H1 (cell line): ENCODE data around the gene MTIF2. TPM values are rescaled to one million over a fixed set of nuclear protein-coding genes. Genes with fewer than 3 reads are reported as not detected.

Experiments used
- CTCF ChIA-PET: fragments of 300-600 bp; sonication (Branson Sonifier 250); formaldehyde crosslinking; loops from one replicate; lab custom pipeline; 2021; ENCODE audit not compliant: partially characterized antibody; lab: Charles Lee
- POLR2A ChIA-PET: fragments of 300-600 bp; sonication (Branson Sonifier 250); formaldehyde crosslinking; loops from one replicate; lab custom pipeline; 2021; ENCODE audit warnings: inconsistent platforms; ENCODE audit not compliant: partially characterized antibody; lab: Charles Lee
- DNase-seq, 2 experiments: peaks; one replicate each; pipeline versions ENCODE4 v3.0.0 to v3.0.0-alpha.2; 2010 to 2022; ENCODE audit warnings: low spot score in 2 of 2, low read depth in 1 of 2, mixed read lengths in 1 of 2
- FAIRE-seq: peaks from 2 replicates; lab custom pipeline; 2011; peaks lifted over from hg19 to GRCh38; lab: Jason Lieb, UNC
- H2AFZ ChIP-seq: 2 replicates; pipeline ENCODE4 v1.8.1; 2012; ENCODE audit warnings: low read length, inconsistent platforms
- H2AK5ac ChIP-seq: 2 replicates; pipeline ENCODE4 v1.6.1; 2013; ENCODE audit warnings: low read depth, low read length
- H2BK120ac ChIP-seq: replicated peaks from 2 replicates; pipeline ENCODE3; 2013; ENCODE audit warnings: low read depth, low read length, inconsistent platforms
- H2BK12ac ChIP-seq: 2 replicates; pipeline ENCODE4 v1.6.1; 2013; ENCODE audit warnings: low read depth, low read length
- H2BK15ac ChIP-seq: 2 replicates; pipeline ENCODE4 v1.6.1; 2013; ENCODE audit warnings: low read length
- H2BK20ac ChIP-seq: 2 replicates; pipeline ENCODE4 v1.6.1; 2013; ENCODE audit warnings: low read length
- H2BK5ac ChIP-seq: 2 replicates; pipeline ENCODE4 v1.6.1; 2013; ENCODE audit warnings: low read depth, low read length
- H3K14ac ChIP-seq: 2 replicates; pipeline ENCODE4 v1.6.1; 2013; ENCODE audit warnings: inconsistent platforms; ENCODE audit not compliant: insufficient read length
- H3K18ac ChIP-seq: 2 replicates; pipeline ENCODE4 v1.6.1; 2013; ENCODE audit warnings: low read length; ENCODE audit errors: extremely low read depth
- H3K23ac ChIP-seq: 2 replicates; pipeline ENCODE4 v1.6.1; 2013; ENCODE audit warnings: inconsistent platforms; ENCODE audit not compliant: insufficient read length
- H3K23me2 ChIP-seq: 2 replicates; pipeline ENCODE4 v1.6.1; 2013; ENCODE audit warnings: low read depth, low read length
- H3K27ac ChIP-seq: 2 replicates; pipeline ENCODE4 v1.6.1; 2011; ENCODE audit warnings: low read depth, low read length, inconsistent platforms
- H3K27me3 ChIP-seq, 4 experiments: replicated peaks in 1 of 4; 1 replicate in 1 of 4; 2 replicates in 3 of 4; pipeline versions ENCODE4 v1.6.1 to v1.8.1; 2011 to 2013; ENCODE audit warnings: low read length in 3 of 4, mild to moderate bottlenecking in 3 of 4, inconsistent platforms in 2 of 4, mixed read lengths in 2 of 4, moderate library complexity in 1 of 4; ENCODE audit not compliant: control insufficient read depth in 3 of 4, insufficient read depth in 3 of 4; ENCODE audit errors: extremely low read depth in 1 of 4
- H3K36me3 ChIP-seq, 4 experiments: 2 replicates each; pipeline versions ENCODE4 v1.6.1 to v1.8.1; 2011 to 2013; ENCODE audit warnings: mild to moderate bottlenecking in 4 of 4, low read length in 3 of 4, moderate library complexity in 2 of 4, control low read depth in 1 of 4, inconsistent platforms in 1 of 4; ENCODE audit not compliant: insufficient read depth in 4 of 4, control insufficient read depth in 2 of 4
- H3K4ac ChIP-seq: replicated peaks from 2 replicates; pipeline ENCODE3; 2013; ENCODE audit warnings: low read length, low read depth, mixed read lengths, inconsistent platforms; ENCODE audit not compliant: insufficient read length
- H3K4me1 ChIP-seq, 4 experiments: replicated peaks in 1 of 4; 1 replicate in 1 of 4; 2 replicates in 3 of 4; pipeline versions ENCODE4 v1.6.1 to v1.8.1; 2011 to 2013; ENCODE audit warnings: low read length in 3 of 4, inconsistent platforms in 2 of 4, mixed read lengths in 1 of 4; ENCODE audit not compliant: insufficient read depth in 4 of 4, control insufficient read depth in 3 of 4
- H3K4me2 ChIP-seq, 2 experiments: 2 replicates each; pipeline versions ENCODE4 v1.6.1 to v1.8.1; 2011 to 2013; ENCODE audit warnings: low read depth in 2 of 2, low read length in 2 of 2, control low read depth in 1 of 2, inconsistent platforms in 1 of 2, mild to moderate bottlenecking in 1 of 2; ENCODE audit not compliant: insufficient read depth in 1 of 2
- H3K4me3 ChIP-seq, 4 experiments: fragments of 200-600, 300-600 bp in 1 of 4; sonication (generic), shearing (Covaris generic), sonication (Bioruptor Twin) in 1 of 4; 2 replicates each; pipeline versions ENCODE4 v1.5.1 to v1.8.1; 2011 to 2016; ENCODE audit warnings: low read length in 4 of 4, low read depth in 3 of 4, control low read depth in 2 of 4, inconsistent platforms in 2 of 4, mild to moderate bottlenecking in 2 of 4, mixed read lengths in 1 of 4, moderate library complexity in 1 of 4; ENCODE audit not compliant: insufficient read depth in 2 of 4; ENCODE audit errors: extremely low read depth in 1 of 4
- H3K56ac ChIP-seq: replicated peaks from 2 replicates; pipeline ENCODE3; 2013; ENCODE audit warnings: low read depth, mild to moderate bottlenecking, mixed read lengths, low read length, inconsistent platforms; ENCODE audit not compliant: insufficient read length
- H3K79me1 ChIP-seq: 2 replicates; pipeline ENCODE4 v1.6.1; 2013; ENCODE audit warnings: low read depth, low read length, control low read depth
- H3K79me2 ChIP-seq, 2 experiments: 2 replicates each; pipeline versions ENCODE4 v1.6.1 to v1.8.1; 2012 to 2013; ENCODE audit warnings: low read length in 2 of 2, mild to moderate bottlenecking in 2 of 2, inconsistent platforms in 1 of 2; ENCODE audit not compliant: insufficient read depth in 2 of 2, control insufficient read depth in 1 of 2
- H3K9ac ChIP-seq, 4 experiments: replicated peaks in 1 of 4; 1 replicate in 1 of 4; 2 replicates in 3 of 4; pipeline versions ENCODE4 v1.6.1 to v1.8.1; 2011 to 2013; ENCODE audit warnings: low read depth in 3 of 4, low read length in 3 of 4, control low read depth in 2 of 4, mild to moderate bottlenecking in 2 of 4, moderate library complexity in 2 of 4, inconsistent platforms in 1 of 4; ENCODE audit errors: extremely low read depth in 1 of 4
- H3K9me3 ChIP-seq, 2 experiments: 2 replicates each; pipeline versions ENCODE4 v1.6.1 to v1.8.1; 2012 to 2013; ENCODE audit warnings: mild to moderate bottlenecking in 2 of 2, moderate library complexity in 2 of 2, control low read depth in 1 of 2, inconsistent platforms in 1 of 2, low read depth in 1 of 2, low read length in 1 of 2, mixed read lengths in 1 of 2; ENCODE audit not compliant: insufficient read depth in 2 of 2
- H4K20me1 ChIP-seq, 2 experiments: replicated peaks in 1 of 2; 2 replicates each; pipeline versions ENCODE3 to v1.8.1; 2011 to 2013; ENCODE audit warnings: inconsistent platforms in 2 of 2, low read length in 2 of 2, mild to moderate bottlenecking in 1 of 2; ENCODE audit not compliant: insufficient read depth in 2 of 2, control insufficient read depth in 1 of 2
- H4K5ac ChIP-seq: 2 replicates; pipeline ENCODE4 v1.6.1; 2013; ENCODE audit warnings: low read length, low read depth, mixed read lengths, inconsistent platforms; ENCODE audit not compliant: insufficient read length
- H4K8ac ChIP-seq: 2 replicates; pipeline ENCODE4 v1.8.0; 2013; ENCODE audit warnings: mild to moderate bottlenecking, moderate library complexity, low read length, inconsistent platforms; ENCODE audit not compliant: insufficient read depth; ENCODE audit errors: extremely low read depth
- H4K91ac ChIP-seq: replicated peaks from 2 replicates; pipeline ENCODE3; 2013; ENCODE audit warnings: low read length, mixed read lengths, inconsistent platforms; ENCODE audit not compliant: insufficient read length
- ATF2 ChIP-seq: IDR thresholded peaks from 2 replicates; pipeline ENCODE4 v1.6.1; 2012; ENCODE audit warnings: low read length, inconsistent platforms
- BACH1 ChIP-seq: IDR thresholded peaks from 2 replicates; pipeline ENCODE4 v1.6.1; 2012; ENCODE audit warnings: low read length, improper control_type of control experiment
- FOSL1 ChIP-seq: IDR thresholded peaks from 2 replicates; pipeline ENCODE4 v1.6.1; 2011; ENCODE audit warnings: mild to moderate bottlenecking, low read depth, low read length, moderate library complexity; ENCODE audit not compliant: insufficient read depth
- GTF2F1 ChIP-seq: IDR thresholded peaks from 2 replicates; pipeline ENCODE4 v1.6.1; 2012; ENCODE audit warnings: low read depth, low read length, improper control_type of control experiment, borderline replicate concordance
- MAFK ChIP-seq: IDR thresholded peaks from 2 replicates; pipeline ENCODE4 v1.6.1; 2012; ENCODE audit warnings: low read depth, mild to moderate bottlenecking, improper control_type of control experiment, low read length
- NANOG ChIP-seq: IDR thresholded peaks from 2 replicates; pipeline ENCODE4 v1.6.1; 2011; ENCODE audit warnings: low read length, low read depth, mild to moderate bottlenecking, inconsistent platforms; ENCODE audit not compliant: insufficient read depth, poor library complexity, severe bottlenecking
- PHF8 ChIP-seq: fragments of 200-600 bp; sonication (generic); conservative IDR thresholded peaks from 2 replicates; pipeline ENCODE4 v1.7.1; 2012; ENCODE audit warnings: low read depth, mild to moderate bottlenecking, inconsistent platforms, low read length, moderate library complexity
- RNF2 ChIP-seq: fragments of 200-900, 300-1000 bp; sonication (generic); IDR thresholded peaks from 2 replicates; pipeline ENCODE4 v1.7.1; 2016; ENCODE audit warnings: borderline replicate concordance, low read depth, mild to moderate bottlenecking, antibody characterized with exemption, low read length; ENCODE audit not compliant: poor library complexity, severe bottlenecking; ENCODE audit errors: missing control alignments
- SRF ChIP-seq: IDR thresholded peaks from 2 replicates; pipeline ENCODE4 v1.6.1; 2011; ENCODE audit warnings: mild to moderate bottlenecking, low read depth, low read length, moderate library complexity
- WGBS, 2 experiments: shearing (Covaris generic) in 1 of 2; methylation state at CpG; one replicate each; pipeline versions ENCODE4 v1.1.6 to v1.1.7; 2013 to 2015; ENCODE audit warnings: low lambda C conversion rate in 2 of 2, mixed read lengths in 2 of 2, inconsistent platforms in 1 of 2, low coverage in 1 of 2, missing lambda C conversion rate in 1 of 2; ENCODE audit not compliant: insufficient replicate concordance in 2 of 2, insufficient coverage in 1 of 2, insufficient read length in 1 of 2; ENCODE audit errors: extremely low coverage in 1 of 2, missing lambda C conversion rate in 1 of 2; 5-methylcytosine and 5-hydroxymethylcytosine counted together
- polyA plus RNA-seq, 7 experiments: library from polyadenylated mRNA; depleted of rRNA in 3 of 7; stranded (reverse) in 5 of 7; unstranded in 2 of 7; fragments of >200 nt in 5 of 7; fragments of 200-250 nt in 2 of 7; gene quantifications; 1 replicate in 5 of 7; 2 replicates in 1 of 7; 4 replicates in 1 of 7; pipeline versions ENCODE4 v1.2.1 to v1.2.3, GENCODE V29; 2011 to 2013; ENCODE audit warnings: missing spikeins in 2 of 7, mixed read lengths in 2 of 7
- total RNA-seq: library from RNA; stranded (reverse); fragmentation: NEBNext Ultra II Directional; extraction: Animal tissue kit (Norgen Biotek cat#: 25700); gene quantifications from 2 replicates; pipeline ENCODE4 v1.2.1, GENCODE V29; 2021

Gene MTIF2
- total and polyA plus RNA-seq, 2 of the 8 experiments (the other 6 are each of a cell fraction or from before 2014, with no cell fraction given): 11.0 to 36.0 TPM

GRCh38 chr2:55196526-55196925 is 72.5 kb downstream of the MTIF2 start:
- H3K27ac ChIP-seq: no peak overlapping the region
- H3K36me3 ChIP-seq: no peaks in the 10 kb centered on the region
- WGBS, 2 experiments: 82% methylated on average over 2 of the region's 2 CpGs; no CpG with 5 or more reads in 1 of the 2 experiments
- no peak for FAIRE-seq
- no peaks in the 10 kb centered on the region for H3K23me2 ChIP-seq
- no peaks in the 10 kb centered on the region for H3K27me3 ChIP-seq
- H4K20me1 ChIP-seq: peaks cover 0 to 2% of the 10 kb centered on the region in 2 experiments
- H3K9me3 ChIP-seq: no peaks in the 10 kb centered on the region
- H2BK12ac ChIP-seq: no peak overlapping the region
- CTCF ChIA-PET: no interaction called here
- H3K23ac ChIP-seq: no peak overlapping the region
- no peak overlapping the region for H2BK120ac ChIP-seq
- no peak overlapping the region for H2AK5ac ChIP-seq
- no peak overlapping the region for H4K5ac ChIP-seq
- H3K4ac ChIP-seq: no peak overlapping the region
- H3K4me2 ChIP-seq: no peak overlapping the region
- H3K4me3 ChIP-seq: no peak overlapping the region
- no peak overlapping the region for H3K9ac ChIP-seq
- no peaks in the 10 kb centered on the region for H3K79me2 ChIP-seq
- no peaks in the 10 kb centered on the region for H3K4me1 ChIP-seq
- no peak overlapping the region for H3K18ac ChIP-seq
- no peak overlapping the region for H2BK15ac ChIP-seq
- H4K91ac ChIP-seq: no peak overlapping the region
- no peak overlapping the region for H3K56ac ChIP-seq
- DNase-seq: no peak
- H3K79me1 ChIP-seq: no peaks in the 10 kb centered on the region
- H2AFZ ChIP-seq: no peak overlapping the region
- H2BK5ac ChIP-seq: no peak overlapping the region
- no peak overlapping the region for H3K14ac ChIP-seq
- H2BK20ac ChIP-seq: no peak overlapping the region
- H4K8ac ChIP-seq: no peak overlapping the region
- TF ChIP-seq MAFK (no peak), RNF2 (no peak), FOSL1 (no peak), SRF (no peak), BACH1 (no peak), PHF8 (no peak), NANOG (no peak), GTF2F1 (no peak), ATF2 (no peak)
- POLR2A ChIA-PET: interaction anchor here (1.2 kb wide), 1 partner anchor 20 kb away, joined by 3 read pairs; no protein-coding TSS in a partner anchor
